ENCODE data around the gene AMH.

The AMH gene

DNA sequence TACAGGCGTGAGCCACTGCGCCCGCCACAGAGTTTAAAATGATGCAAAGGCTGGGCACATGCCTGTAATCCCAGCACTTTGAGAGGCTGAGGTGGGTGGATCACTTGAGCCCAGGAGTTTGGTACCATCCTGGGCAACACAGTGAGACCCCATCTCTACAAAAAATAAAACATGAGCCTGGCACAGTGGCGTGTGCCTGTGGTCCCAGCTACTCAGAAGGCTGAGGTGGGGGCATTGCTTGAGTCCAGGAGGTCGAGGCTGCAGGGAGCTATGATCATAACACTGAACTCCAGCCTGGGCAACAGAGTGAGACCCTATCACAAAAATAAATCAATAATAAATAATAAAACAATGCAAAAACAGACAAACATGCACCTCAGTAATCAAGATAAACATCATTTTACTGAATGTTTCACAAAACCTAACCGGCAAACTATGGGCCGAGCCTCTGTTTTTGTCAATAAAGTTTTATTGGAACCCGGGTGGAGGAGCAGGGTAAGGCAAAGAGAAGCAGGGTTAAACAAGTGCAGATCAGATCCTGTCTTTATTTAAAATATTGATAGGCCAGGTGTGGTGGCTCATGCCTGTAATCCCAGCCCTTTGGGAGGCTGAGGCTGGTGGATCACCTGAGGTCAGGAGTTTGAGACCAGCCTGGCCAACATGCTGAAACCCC is 34.8 kb downstream of the AMH start:
- DNase-seq (ENCODE audit: low read depth in 1 of 2, low spot score in 1 of 2): no peak

- DNase-seq (ENCODE audit: low read depth in 1 of 2, low spot score in 1 of 2): no peak
Measured at GRCh38 chr19:2286402-2287140, 37.4 kb downstream of the AMH start.

DNA sequence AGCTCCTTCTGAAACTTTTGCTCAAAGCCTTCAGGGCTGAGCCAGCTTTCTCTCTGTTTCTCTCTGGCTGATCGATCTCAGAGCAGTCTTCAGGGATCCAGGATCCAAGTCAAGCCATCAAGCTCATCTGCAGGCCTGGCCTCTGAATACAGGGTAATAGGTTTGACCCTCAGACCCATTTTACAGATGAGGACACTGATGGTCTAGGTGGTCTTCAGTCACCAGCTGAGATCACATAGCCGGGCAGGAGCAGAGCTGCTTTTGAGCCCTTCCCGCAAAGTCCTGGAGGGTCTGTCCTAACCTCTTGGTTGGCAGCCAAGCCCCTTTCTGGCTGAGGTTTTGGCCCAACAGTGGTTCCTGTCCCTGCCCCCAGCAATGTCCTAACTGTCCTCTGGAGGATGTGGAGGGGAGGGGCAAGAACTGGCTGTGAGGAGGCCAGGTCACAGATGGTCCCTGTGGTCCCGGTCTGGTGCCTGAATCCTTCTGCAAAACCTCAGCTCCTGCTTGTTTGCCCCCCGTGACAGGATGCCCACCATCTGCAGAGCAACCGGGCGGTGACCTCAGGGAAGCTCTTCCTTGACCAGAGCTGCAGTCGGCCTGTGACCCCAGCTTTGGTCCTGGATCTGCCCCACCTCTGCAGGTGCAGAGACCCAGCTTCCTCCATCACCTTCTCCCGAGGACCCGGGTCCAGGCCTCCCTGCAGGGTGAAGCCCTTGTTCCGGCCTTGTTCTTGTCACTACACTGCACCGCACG is 38.6 kb downstream of the AMH start:
- no peak for DNase-seq (ENCODE audit: low read depth in 1 of 2, low spot score in 1 of 2)

DNA sequence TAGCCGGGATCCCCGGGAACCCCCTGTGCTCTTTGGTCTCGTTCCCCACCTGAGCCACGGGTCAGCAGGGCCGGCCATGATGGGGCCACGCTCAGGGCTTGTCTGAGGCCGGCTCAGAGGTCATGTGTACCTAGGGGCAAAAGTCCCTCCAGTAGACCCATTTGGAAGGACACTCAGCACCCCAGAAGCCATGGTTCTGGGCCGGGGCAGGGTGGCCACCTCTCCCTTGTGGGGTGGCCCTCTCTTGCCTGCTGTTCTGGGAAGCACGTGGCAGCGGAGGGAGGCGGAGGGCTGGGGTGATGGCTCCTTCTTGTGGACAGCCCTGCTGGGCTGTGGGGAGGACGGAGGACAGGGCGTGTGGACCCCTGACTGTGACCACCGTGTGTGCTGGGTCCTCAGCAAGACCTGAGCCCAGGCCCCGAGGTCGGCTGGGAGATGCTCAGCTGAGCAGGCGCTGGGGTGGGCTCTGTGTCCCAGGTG is 39.3 kb downstream of the AMH start:
- no peak for DNase-seq (ENCODE audit: low read depth in 1 of 2, low spot score in 1 of 2)

GRCh38 chr19:2288818-2289713 is 39.9 kb downstream of the AMH start:
- DNase-seq (ENCODE audit: low read depth in 1 of 2, low spot score in 1 of 2): no peak

- DNase-seq (ENCODE audit: low read depth in 1 of 2, low spot score in 1 of 2): peak in 1 of 2 donors; percentile 31
Measured at GRCh38 chr19:2289714-2290435, 40.8 kb downstream of the AMH start.

- DNase-seq (ENCODE audit: low read depth in 1 of 2, low spot score in 1 of 2): no peak
Measured at GRCh38 chr19:2290441-2291184, 41.5 kb downstream of the AMH start.

DNA sequence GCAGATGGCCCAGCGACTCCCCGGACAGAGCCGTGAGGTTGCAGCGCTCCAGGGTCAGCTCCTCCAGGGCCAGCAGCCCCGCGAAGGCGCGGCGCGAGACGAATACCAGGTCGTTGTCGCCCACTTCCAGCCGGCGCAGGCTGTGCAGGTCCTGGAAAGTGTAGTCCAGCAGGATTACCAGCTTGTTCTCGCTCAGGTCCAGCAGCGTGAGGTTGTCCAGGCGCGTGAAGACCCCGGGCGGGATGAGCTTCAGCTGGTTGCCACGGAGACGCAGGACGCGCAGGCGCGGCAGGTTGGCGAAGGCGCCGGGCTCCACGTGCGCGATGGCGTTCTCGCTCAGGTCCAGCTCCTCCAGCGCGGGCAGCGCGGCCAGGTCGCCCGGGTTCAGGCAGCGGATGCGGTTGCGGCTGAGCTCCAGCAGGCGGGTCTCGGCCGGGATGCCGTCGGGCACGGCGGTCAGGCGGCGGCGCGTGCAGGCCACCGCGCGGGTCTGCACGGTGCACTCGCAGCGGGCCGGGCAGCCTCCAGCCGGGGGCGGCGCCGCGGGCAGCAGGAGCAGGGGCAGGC is 42.1 kb downstream of the AMH start:
- no peak for DNase-seq (ENCODE audit: low read depth in 1 of 2, low spot score in 1 of 2)

DNA sequence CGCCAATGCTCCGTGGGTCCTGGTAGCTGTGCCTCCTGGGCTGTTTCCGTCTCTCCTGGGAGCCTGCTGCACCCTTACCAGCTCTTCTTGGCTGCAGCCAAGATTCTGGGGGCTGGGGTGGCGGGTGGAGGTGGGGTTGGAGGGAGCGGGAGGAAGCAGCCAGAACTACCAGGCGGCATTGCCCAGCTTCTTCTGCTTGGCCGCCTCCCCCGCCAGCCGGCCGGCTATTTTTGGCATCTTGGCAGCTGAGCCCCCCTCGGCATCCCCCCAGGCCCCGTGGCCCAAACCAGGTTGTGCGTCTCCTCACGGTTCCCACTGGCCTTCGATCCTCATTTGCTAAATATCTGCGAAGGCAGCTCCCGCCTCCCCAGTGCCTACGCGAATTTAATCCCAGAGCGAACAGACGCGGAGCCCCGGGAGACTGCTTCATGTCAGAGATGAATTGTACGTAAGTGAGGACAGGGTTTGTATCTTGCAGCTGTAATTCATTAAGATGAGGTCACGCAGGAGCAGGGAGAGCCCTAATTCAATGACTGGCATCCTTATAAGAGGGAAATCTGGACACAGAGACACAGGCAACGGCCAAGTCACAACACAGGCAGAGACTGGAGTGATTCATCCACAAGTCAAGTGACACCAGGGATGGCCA is 45.7 kb downstream of the AMH start:
- DNase-seq (ENCODE audit: low read depth in 1 of 2, low spot score in 1 of 2): no peak

- no peak for DNase-seq (ENCODE audit: low read depth in 1 of 2, low spot score in 1 of 2)
Measured at GRCh38 chr19:2296141-2296540, 47.0 kb downstream of the AMH start.

DNA sequence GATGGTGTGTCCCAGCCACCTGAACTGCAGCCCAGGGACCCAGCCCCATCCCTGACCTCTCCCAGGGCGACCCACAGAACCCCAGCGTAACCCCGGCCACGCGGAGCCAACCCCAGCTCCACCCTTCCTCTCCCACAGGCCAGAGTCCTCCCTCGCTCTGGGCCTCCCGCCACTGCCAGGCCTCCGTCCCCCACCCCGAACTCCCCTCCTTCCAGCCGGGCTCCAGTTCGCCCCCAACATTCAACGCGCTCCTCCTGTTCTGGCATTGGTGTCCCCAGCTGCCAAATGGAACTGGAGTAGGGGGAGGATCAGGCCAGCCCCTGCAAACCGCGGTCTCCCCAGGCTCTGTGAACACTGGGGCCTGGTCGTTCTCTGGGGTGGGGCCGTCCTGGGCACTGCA is 51.4 kb downstream of the AMH start:
- DNase-seq (ENCODE audit: low read depth in 1 of 2, low spot score in 1 of 2): no peak

Data from stimulated activated CD4-positive, alpha-beta T cell treated with anti-CD3 and anti-CD28 coated beads, Interleukin-15, amount 100 ng/mL, for 1 hour (primary cell).